Mesodermal cell (in vitro differentiated cells): Measurements from ENCODE around the gene ALDH1B1. TPM values are rescaled to one million over a fixed set of nuclear protein-coding genes. Genes with fewer than 3 reads are reported as not detected.

Experiments used
- H3K27ac ChIP-seq: 2 replicates; pipeline ENCODE4 v1.7.0; 2013; ENCODE audit warnings: mild to moderate bottlenecking, low read depth, low read length, moderate library complexity; ENCODE audit not compliant: severe bottlenecking
- H3K36me3 ChIP-seq: 2 replicates; pipeline ENCODE4 v1.7.1; 2013; ENCODE audit warnings: mild to moderate bottlenecking, low read length, moderate library complexity; ENCODE audit not compliant: control insufficient read depth, insufficient read depth
- H3K4me1 ChIP-seq: one replicate; pipeline ENCODE4 v1.7.1; 2013; ENCODE audit warnings: mild to moderate bottlenecking, low read length; ENCODE audit not compliant: insufficient read depth, control insufficient read depth, poor library complexity, severe bottlenecking
- H3K4me3 ChIP-seq: 2 replicates; pipeline ENCODE4 v1.7.0; 2013; ENCODE audit warnings: low read length, control low read depth, mild to moderate bottlenecking; ENCODE audit not compliant: insufficient read depth, poor library complexity, severe bottlenecking; ENCODE audit errors: extremely low read depth
- H3K9me3 ChIP-seq: 2 replicates; pipeline ENCODE4 v1.7.1; 2013; ENCODE audit warnings: mild to moderate bottlenecking, low read length, moderate library complexity; ENCODE audit not compliant: control insufficient read depth
- WGBS, 2 experiments: methylation state at CpG; one replicate each; pipeline ENCODE4 v1.1.5; 2013; ENCODE audit warnings: missing lambda C conversion rate in 2 of 2; ENCODE audit not compliant: insufficient coverage in 2 of 2; 5-methylcytosine and 5-hydroxymethylcytosine counted together
- polyA plus RNA-seq, 2 experiments: library from polyadenylated mRNA; stranded (reverse); fragments of 50-300 nt; gene quantifications; one replicate each; pipeline ENCODE4 v1.2.3, GENCODE V29; 2013

ALDH1B1 gene
- 15.2 TPM for polyA plus RNA-seq (2013, experiment 1 of 2)
- polyA plus RNA-seq (2013, experiment 2 of 2) = 14.0 TPM

DNA sequence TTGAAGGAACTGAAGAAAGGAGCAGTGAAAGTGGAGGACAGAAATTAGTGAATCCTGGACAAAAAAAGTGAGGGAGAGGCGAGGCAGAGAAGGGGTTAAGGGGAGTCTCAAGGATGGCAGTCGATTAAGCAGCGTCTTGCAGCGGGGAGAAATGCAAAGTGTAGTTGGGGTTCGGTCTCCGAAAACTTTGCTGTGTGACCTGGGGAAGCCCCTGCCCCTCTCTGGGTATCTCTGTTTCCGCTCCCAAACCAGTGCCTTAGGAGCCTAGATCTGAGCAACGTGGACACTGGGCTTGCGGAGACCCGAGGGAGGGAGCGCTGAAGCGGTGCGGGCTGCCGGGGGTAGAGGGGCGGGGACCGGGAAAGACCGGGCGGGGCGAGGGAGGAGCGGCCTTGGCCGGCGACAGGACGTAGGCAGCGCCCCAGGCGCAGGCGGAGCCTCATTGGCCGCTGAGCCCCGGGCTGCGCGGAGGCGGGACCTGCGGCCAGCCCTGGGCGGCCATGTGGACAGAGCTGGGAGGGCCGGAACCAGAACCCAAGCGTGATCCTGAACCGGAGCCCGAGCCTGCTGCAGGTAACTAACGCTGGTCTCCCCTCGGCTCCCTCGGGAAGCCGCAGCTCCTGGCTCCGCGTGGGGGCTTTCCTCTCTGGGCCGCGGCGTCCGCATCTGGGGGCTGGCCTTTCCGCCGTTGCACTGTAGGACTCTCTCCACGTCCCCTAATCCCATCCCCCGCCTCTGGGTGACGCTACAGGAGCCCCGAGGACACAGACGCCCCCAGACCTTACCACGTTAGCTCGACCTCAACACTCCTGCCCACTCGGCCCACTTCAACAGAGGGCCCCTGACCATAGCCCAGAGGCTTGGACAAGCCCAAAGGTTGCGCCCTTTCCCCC lies at the start of gene ALDH1B1:
Gene ALDH1B1 (plus strand): TSS at position 468 of the 893 bp plus-strand sequence. CDS start 3,047 bp downstream, outside the sequence.
- H3K4me1 ChIP-seq = peaks cover 5% of the 10 kb centered on the region
- WGBS, 2 experiments = 0 to 1% methylated on average over 51 to 54 of the region's 58 CpGs
- no peak within 1 kb of the TSS for H3K27ac ChIP-seq
- peak within 1 kb of the TSS; percentile 68 for H3K4me3 ChIP-seq
- no peaks in the 10 kb centered on the region for H3K9me3 ChIP-seq
- H3K36me3 ChIP-seq = peaks cover 26% of the 10 kb centered on the region

GRCh38 chr9:38343037-38343436 lies 49.5 kb upstream of the ALDH1B1 start:
- WGBS, 2 experiments = 86 to 87% methylated on average over 1 to 3 of the region's 3 CpGs
- no peak overlapping the region for H3K4me3 ChIP-seq
- H3K9me3 ChIP-seq = no peaks in the 10 kb centered on the region
- H3K27ac ChIP-seq = no peak overlapping the region
- H3K4me1 ChIP-seq = peaks cover 10% of the 10 kb centered on the region
- no peaks in the 10 kb centered on the region for H3K36me3 ChIP-seq

GRCh38 chr9:38343552-38343951 lies 49.0 kb upstream of the ALDH1B1 start:
- WGBS, 2 experiments = 86 to 90% methylated on average over 4 to 6 of the region's 6 CpGs
- H3K27ac ChIP-seq = no peak overlapping the region
- H3K36me3 ChIP-seq = no peaks in the 10 kb centered on the region
- H3K4me3 ChIP-seq = no peak overlapping the region
- peaks cover 10% of the 10 kb centered on the region for H3K4me1 ChIP-seq
- H3K9me3 ChIP-seq = no peaks in the 10 kb centered on the region

GRCh38 chr9:38344566-38345324 lies 47.8 kb upstream of the ALDH1B1 start:
- no peak overlapping the region for H3K27ac ChIP-seq
- H3K36me3 ChIP-seq = no peaks in the 10 kb centered on the region
- H3K4me1 ChIP-seq = peaks cover 10% of the 10 kb centered on the region
- H3K4me3 ChIP-seq = no peak overlapping the region
- no peaks in the 10 kb centered on the region for H3K9me3 ChIP-seq
- 70 to 82% methylated on average over 4 to 6 of the region's 7 CpGs for WGBS, 2 experiments

DNA sequence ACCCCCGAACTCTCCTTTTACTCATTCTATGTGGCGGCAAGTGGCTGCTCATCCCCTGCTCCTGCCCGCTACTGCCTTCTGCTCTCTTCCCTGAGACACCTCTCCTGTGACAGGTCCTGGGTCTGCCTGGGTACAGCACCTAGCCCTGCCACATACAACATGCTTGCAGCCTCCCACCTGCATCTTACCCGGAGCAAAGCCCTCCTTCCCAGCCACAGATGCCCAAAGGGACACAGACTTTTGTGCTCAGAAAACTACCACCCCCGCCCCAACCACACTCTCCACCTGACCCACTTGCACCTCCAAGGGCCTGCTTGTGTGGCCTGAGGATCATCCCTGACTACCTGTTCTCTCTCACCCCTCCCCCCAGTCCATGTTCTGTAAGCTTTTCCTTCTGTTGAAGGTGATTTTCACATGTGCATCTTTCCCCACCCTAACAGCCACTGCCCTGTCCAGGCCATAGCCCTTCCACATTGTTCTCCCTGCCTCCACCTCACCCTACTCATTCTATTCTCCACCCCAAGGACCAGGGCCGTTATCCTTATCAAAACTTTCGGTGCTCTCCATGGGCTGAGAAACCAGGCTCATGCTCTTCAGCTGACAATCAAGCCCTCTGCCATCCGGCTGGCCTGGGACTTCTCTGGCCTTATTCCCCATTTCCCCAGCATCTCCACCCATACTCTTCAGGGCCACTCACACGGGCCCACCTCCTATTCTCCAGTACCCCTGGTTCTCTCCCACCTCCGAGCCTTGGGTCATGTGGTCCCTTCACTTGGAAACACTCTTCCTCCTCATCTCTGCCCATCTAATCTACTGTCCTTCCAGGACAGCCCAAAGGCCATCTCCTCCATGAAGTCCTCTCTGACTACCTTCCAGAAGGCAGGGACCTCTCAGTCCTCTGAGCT lies 46.4 kb upstream of the ALDH1B1 start:
- Histone ChIP-seq H3K36me3 (no peaks in the 10 kb centered on the region), H3K27ac (no peak overlapping the region), H3K4me3 (no peak overlapping the region), H3K9me3 (no peaks in the 10 kb centered on the region), H3K4me1 (peaks cover 10% of the 10 kb centered on the region)
- 88 to 96% methylated on average over 10 of the region's 10 CpGs for WGBS, 2 experiments

DNA sequence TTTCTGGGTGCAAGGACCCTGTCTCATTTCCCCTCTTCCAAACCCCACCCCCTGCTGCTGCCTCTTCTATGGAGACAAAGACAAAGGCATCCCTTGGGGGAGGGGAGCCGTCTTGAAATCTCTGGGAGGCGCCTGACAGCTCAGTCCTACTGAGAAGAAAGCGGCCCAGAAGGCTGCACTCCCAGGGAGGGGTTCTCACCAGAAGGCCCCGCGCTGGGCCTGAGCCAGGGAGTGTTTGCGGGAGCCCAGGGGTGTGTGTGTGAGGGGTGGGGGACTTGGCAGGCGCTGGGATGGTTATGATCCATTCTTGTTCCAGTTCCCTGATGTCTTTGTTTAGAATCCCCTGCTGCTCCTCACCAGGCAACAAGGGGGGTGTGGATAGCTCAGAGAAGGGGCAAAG lies 45.7 kb upstream of the ALDH1B1 start:
- Histone ChIP-seq H3K27ac (no peak overlapping the region), H3K36me3 (no peaks in the 10 kb centered on the region), H3K9me3 (no peaks in the 10 kb centered on the region), H3K4me1 (peaks cover 10% of the 10 kb centered on the region), H3K4me3 (no peak overlapping the region)
- 27 to 30% methylated on average over 3 to 6 of the region's 7 CpGs for WGBS, 2 experiments

GRCh38 chr9:38347271-38347671 lies 45.2 kb upstream of the ALDH1B1 start:
- 83% methylated on average over 2 of the region's 2 CpGs for WGBS, 2 experiments
- Histone ChIP-seq H3K4me1 (peaks cover 10% of the 10 kb centered on the region), H3K36me3 (no peaks in the 10 kb centered on the region), H3K4me3 (no peak overlapping the region), H3K9me3 (no peaks in the 10 kb centered on the region), H3K27ac (no peak overlapping the region)

DNA sequence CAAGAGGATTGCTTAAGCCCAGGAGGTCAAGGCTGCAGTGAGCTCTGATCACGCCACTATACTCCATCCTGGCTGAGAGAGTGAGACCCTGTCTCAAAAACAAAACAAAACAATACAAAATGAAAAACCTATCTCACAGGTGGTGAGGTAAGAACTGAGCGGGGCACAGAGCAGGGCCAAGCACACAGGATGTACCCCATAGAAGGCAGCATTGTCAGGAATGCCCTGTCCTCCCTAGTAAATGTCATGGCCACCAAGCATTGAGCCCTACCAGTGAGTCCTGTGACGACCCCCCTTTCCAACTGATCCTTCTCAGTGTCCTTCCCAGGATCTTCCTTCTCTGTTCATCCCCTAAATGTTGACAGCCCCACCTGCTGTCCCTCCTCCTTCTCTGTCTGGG lies 44.6 kb upstream of the ALDH1B1 start:
- Histone ChIP-seq H3K36me3 (no peaks in the 10 kb centered on the region), H3K9me3 (no peaks in the 10 kb centered on the region), H3K27ac (no peak overlapping the region), H3K4me3 (no peak overlapping the region), H3K4me1 (peaks cover 10% of the 10 kb centered on the region)
- WGBS, 2 experiments = 64 to 88% methylated on average over 2 of the region's 3 CpGs

GRCh38 chr9:38350529-38350928 lies 42.0 kb upstream of the ALDH1B1 start:
- Histone ChIP-seq H3K36me3 (no peaks in the 10 kb centered on the region), H3K4me1 (peaks cover 10% of the 10 kb centered on the region), H3K4me3 (no peak overlapping the region), H3K9me3 (no peaks in the 10 kb centered on the region), H3K27ac (no peak overlapping the region)
- WGBS, 2 experiments = 83 to 100% methylated on average over 1 to 2 of the region's 2 CpGs
